NCI-H2107 treated with DMSO at 0.1 percent for 48 hours (cell line): ENCODE data around the gene ZBTB20.

Experiments
- DNase-seq: peaks from one replicate; lab custom pipeline; 2025; ENCODE audit not compliant: unreplicated experiment; lab: John Stamatoyannopoulos, UW

The ZBTB20 gene

DNA sequence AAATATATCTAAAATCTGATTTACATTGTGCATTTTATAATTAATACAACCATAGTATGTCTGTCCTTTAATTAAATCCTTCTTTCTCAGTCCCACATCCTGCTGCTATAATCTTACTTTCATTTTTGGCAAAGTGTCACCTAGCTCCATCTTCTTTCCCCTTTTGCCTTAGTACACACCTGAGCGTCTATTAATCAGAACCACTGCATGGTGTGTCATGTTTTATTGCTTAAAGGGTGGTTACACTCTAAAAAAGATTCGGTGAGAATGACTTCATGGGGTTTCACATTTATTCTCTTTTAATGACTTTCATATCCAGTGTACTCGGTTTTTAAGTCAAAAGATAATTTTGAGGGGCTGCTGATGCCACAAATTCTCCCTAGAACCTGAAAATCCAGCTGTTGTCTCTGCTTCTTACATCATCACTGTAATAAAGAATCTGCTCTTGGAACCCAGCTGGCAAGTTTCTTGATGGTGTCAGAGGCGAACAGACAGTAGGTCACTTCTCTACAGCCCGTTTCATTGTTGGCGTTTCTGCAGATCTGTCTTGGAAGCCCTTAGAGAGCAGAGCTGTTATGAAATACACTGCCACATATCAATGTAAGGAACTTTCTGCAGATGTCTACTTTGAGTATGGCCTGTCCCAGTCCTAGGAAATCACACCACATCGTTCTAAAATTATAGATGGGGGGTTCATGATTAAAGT, 753.6 kb downstream of the ZBTB20 start:
- no peak for DNase-seq

DNA sequence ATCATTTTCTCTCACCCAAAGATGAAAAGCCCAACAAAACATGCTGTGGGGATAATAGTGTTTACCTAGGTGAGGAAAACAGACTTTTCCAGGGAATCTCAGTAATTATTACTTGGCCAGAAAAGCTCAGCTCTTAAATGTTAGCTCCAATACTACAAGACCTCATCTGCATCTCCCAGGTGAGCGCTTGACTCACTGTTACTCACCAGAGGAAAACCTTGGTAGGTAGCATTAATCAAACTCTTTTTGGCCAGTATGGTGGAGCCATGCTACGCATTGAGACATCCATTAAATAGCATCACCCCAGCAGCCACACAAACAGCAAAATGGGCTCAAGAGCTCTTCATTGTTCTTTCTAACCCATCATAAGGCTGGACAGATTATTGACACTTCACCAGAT, 754.3 kb downstream of the ZBTB20 start:
- DNase-seq = no peak

DNA sequence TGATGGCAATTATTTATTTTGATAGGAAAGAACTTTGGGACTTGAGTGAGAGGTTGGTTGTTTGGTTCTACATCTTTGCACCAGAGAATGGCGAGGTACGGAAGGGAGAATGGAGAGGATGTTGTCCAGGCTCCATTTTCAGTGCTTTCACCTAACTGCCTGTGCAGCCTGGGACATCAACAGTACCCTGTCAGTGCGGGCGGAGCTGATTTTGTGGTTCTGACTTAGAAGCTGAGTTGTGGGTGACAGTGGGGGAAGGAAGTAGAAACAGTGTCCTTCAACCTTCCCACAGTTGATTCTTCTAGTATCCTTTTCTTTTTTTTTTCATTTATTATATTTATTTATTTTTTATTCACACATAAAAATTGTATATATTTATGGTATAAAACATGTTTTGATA, 757.9 kb downstream of the ZBTB20 start:
- no peak for DNase-seq

DNA sequence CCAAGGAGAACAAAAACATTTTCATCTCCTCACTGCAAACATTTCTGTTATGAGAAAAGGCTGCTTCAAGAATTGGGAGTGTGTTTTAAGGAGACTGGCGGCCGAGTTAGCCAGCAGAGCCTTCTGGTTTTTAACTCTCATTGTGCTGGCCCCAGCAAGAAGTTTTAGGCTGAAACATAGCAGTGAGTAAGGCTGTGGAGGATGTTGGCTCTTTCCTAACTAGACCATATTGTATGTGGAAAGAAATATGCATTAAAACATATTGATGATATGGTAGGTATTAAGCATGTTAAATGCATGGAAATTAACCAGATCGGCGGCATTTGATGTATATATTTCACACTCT, 762.6 kb downstream of the ZBTB20 start:
- DNase-seq = no peak

DNA sequence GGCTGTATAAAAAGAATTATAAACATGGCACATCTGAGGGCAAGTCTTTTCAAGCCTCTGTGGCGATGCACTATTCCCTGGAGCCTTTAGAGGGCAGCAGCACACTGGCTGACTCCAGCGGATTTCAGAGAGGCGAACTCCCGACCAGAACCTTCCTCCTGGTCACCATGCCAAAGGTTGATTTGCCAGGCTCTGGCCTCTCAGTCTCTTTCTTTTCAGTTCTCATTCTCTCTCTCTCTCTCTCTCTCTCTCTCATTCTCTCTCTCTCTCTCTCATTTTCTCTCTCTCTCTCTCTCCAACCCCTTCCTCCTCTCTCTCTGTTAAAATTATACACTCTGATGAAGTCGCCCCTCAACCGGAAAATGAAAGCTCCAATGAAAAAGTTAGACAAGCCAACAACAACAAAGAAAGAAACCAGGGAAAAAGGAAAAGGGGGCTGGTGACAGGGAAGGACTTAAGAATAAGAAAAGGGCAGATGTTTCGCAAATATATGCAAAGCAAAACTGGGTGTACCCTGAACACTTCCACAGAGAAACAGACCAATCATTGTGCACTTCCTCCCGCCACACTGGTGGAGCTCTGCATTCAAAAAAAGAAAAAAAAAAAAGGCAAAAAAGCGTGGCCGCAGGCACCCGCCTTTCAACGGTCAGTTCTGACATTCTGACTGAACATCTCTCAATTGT, 763.1 kb downstream of the ZBTB20 start:
- DNase-seq = peak; percentile 77

DNA sequence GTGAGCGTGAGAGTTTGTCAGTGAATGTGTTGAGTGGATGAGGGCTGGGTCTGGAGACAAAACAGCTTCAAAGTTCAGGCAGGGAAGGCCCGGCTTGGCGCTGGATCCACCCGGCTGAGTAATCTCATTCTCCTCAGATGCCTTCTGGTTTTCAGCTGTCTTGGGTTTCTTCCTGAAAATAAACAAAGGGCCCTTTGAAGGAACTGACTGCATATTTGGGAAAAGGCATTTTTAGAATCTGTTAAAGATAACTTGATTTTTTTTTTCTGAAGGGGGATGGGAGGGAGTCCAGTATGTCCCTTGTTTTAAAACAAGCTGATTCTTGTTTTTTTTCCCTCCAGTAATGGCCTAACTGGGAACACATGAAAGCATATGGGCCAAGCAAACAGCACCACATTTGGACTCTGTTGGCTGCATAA, 766.8 kb downstream of the ZBTB20 start:
- no peak for DNase-seq

DNA sequence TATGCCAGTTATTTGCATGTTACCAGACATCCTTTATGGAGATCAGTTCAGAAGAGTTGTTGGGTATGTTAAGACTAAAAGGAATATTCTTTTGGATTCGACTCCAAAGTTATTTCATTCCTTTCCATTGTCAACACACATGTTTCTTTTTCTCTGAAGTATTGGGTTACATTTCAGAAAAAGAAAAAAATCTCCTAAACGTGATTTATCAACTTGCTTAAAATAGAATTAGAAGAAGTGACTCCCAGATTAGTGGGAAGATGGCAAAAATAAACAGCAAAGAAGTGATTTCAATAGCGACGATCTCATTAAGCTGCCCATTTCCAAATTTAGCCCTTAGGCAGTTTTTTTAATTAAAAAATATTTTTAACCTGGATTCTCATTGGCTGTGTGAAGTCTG, 767.8 kb downstream of the ZBTB20 start:
- no peak for DNase-seq

DNA sequence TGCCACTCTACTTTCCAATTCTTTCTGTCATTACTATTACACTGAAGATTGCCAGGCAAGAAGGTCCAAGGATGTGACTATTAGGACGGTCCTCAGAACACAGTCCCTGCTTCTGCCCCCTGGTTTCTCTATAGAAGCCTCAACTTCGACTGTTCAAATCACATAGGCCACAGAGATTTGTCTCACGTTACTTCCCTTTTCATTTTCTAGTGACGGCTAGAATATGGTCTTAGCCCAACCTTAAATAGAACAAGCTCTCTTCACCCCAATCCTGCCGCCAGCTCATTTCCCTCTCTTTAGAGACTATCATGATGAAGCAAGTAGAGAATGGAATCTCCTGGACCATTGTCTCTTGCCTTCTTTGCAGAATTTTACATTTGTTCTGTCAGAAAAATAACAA, 768.3 kb downstream of the ZBTB20 start:
- no peak for DNase-seq

DNA sequence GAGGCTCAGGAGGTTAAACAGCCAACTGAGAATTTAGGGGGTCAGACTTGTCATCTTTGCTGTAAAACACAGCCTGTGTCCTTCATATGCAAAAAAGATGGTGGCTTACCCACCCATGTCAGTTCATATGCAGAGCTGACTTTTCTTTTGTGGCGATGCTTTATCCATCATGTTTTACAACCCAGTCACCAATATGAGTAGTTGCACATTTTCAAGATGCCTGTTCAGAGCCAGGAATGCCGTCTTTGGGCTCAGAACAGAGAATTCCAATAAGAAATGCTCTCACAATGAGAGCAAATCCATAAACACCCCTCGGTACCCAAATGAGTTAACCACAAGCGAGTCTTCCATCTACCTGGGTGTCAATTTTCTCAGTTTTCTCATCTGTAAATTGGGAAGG, 769.7 kb downstream of the ZBTB20 start:
- no peak for DNase-seq

DNA sequence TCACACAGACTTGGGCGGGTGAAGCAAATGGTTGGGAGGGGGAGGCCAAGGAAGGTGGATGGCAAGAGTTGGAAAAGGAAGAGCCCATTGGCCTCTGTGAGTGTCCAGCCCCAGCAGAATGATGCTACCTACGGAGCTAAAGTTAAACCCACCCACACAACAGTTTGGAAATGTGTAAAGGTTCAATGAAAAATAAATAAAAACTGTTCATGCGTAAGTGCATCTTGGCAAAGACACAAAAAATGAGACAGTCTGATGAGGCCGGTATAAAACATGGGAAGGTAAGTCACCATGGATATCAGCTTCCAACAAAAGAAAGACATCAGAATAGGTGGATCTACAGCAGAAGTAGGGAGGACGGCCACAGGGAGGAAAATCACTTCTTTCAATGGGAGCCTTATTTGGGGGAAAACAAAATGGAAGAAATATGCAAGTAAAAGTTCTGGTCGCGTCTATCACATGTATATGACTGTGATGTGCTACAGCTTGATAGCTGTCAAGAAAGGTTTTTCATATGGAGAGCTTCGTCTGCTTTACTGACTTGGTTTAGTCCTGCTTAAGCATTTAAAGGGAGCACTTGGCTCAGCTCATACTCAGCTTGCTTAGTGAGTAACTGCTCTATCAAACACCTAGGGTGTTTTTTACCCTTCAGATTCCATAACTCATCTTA, 770.4 kb downstream of the ZBTB20 start:
- DNase-seq = no peak

DNA sequence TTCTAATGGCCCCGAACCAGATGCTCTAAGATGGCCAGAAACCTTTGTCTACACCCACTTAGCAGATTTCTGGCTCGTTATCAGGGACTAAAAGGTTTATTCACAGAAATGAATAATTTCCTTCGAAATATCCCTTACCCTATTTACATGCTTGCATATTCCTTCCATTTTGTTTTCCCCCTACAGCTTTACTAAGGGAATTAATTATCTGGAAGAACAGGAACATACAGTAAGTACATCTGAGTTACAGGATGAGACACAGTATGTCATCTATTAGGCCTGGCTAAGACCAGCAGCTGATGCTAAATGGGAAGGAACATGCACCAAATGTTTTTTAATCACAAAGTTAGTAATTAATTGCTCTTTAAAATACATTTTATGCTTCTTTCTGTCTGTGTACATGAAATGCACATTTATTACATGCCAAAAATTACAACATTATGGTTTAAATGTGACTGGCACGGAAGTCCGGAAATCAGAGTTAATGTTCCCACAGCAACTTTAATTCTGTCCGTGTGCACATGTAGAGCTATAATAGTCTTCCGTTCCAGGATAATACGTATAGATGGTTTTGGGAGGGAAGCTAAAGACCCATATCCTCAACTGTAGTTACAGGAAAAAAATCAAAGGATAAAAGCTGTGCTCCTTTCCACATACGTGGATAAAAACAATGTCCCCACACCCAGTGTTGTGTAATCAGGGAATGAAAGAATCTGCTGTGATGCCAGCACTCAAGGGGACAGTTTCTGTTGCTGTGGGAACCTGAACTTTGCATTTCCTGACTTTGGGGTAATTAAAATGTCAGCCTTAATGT, 771.3 kb downstream of the ZBTB20 start:
- no peak for DNase-seq

DNA sequence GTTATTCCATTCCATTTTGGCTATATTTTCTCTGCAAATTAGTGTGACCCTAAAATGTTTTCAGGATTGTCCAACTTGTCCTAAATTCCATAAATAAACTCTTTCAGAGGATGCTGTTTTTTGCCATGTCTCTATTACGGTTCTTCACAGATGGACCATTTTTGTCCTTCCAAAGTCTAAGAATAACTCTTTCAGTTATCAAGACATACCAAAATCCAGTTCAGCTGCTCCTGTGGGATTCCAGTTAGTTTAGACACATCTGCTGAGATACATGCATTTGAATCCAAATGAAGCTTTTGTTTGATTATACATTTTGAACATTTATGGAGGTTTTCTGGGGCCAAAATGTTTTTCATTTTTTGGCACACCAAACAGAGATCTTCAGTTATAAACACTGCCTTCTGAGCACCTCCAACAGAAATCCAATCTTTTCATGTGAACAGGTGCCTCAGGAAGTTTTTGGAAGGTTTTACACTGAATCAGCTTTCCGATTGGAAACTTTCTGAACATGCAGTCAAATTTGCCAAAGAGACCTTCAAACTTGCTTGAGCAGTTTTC, 772.6 kb downstream of the ZBTB20 start:
- no peak for DNase-seq

DNA sequence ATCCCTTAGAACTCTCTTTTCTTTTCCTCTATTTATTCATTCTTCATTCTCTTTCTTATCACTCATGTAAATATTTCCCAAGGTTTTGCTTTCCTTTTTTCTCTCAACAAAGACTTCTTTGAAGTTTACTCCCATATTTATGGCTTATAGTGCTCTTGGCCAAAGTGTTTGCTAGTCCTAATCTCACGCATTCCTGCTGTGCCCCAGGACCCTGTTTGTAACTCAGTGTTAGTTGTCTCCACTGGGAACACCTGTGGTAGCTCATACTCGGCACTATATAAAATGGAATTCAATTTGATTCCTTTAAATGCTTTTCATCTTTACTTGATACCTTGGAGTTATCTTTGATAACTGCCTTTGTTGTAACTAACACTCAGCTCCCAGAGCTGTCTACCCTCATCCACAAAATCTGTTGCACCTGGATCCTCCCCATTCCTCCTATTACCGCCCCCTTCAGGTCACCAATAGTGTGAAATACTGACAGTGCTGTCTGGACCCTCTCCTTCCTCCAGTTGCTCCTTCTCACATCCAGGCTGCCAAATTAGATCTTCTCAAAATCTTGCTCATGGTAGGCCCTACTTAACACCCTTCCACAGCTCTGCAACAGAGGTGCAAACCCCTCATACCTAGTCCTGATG, 776.4 kb downstream of the ZBTB20 start:
- no peak for DNase-seq

DNA sequence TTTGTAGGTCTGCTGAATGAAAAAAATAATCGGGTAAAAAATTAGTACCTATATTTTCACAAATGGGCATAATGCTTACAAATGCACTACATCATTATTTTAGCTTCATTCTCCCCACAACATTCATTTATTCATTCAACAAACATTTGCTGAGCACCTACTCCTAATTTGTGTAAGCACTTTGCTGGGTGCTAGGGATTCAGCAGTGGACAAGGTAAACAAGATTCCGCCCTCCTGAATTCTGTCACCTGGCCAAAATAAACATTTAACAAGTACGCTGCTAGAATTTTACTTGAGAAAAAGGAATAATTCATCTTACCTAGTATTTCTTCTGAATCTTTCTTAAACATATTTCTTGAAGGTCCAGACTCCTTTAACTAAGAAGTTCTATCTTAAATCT, 781.2 kb downstream of the ZBTB20 start:
- DNase-seq = no peak

DNA sequence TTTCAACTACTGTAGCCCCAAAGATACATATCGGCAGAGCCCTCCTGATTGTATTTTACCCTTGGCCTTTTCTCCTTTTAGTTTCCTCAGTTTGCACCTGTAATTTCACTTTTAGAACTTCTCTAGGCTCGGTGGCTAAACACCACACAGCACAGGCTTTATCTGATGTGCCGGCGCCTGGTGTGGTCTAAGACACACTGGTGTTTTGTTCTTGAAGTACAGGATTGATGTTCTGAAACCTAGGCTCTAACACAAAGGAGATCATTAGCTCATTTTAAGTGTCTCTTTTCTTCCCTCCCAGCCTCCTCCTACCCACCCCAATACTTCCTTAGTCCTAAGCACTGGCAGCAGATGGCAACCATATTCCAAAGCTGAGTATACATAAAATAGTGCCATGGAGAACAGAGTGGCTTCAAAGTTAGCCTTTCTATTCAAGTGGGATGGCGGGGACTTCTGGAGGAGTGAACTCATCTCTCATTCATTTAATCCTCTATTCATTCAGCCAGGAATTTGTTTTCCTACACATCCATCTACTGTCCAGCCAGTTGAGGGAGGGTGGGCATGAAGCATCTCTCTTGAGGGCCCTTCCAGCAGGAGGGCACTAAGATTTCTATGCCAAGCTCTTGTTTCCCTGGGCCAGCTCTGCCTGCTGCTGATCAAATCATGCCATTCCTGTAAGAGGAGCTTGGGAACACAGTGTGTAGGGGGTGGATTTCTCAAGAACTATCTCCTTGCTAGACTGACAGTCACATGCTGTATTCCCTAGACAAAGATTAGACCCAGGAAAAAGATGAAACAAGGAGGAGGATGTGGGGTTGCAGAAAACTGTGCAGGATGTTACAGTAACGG, 782.1 kb downstream of the ZBTB20 start:
- DNase-seq = no peak

DNA sequence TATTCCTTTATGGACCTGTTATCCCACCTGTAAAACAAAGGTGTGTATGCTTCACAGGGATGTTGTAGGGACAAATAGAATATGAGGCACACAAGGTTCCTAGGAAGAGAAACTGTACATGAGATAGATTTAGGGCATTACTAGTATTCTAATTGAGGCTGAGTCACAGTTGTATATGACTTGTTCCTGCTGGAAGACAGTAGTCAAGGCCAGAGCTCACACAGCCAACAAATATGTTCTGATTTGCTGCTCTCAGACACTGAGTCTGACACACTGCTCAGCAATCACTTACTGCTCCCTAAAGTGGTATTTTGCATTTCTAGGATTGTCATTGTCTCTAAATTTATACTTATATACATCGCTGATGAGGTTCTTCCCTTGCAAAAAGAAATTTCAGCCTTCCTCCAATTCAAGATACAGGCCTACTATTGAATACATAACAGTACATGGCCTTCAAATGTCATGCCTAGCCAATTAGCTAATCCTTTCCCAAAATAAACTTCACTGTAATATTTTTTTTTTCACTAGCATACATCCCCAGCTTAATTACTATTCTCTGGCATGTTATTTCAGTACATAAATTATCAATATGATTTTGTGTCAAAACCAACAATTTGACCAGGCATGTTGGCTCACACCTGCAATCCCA, 783.4 kb downstream of the ZBTB20 start:
- no peak for DNase-seq

DNA sequence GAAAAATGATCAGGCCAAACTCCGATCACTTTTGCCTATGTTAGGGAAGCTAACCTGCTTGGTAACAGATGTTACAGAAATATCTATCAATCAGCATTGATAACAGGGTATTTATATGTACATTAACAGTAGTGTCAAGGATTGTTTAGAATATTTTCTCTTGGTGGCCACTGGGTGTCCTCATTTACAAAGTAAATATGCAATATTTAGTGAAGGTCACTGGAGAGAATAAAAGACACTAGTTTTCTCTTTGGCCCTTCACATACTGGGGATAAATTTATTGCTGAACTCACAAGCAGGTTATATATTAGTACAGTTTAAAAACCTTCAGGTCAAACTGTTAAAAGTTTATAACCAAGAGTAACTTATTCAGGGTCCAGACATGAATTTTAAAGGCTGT, 784.3 kb downstream of the ZBTB20 start:
- DNase-seq = peak; percentile 16

DNA sequence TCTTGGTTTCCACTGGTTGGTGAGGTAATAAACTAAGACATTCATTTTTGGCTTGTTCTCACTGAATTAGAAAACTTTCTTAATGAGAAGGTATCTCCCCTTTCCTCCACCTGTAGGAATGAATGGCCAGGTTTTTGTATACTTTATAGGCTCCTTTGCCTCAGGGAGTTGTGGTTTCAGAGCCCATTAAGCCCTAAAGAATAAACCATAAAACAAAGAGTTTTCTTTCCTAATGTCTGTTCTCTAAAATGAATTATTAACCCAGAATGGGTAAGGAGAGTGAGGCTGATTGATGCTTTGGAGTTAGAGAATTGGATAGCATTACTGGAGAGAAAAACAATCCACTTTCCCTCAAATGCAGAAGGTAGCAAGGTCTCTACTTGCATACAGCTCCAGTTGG, 785.7 kb downstream of the ZBTB20 start:
- peak; percentile 66 for DNase-seq

DNA sequence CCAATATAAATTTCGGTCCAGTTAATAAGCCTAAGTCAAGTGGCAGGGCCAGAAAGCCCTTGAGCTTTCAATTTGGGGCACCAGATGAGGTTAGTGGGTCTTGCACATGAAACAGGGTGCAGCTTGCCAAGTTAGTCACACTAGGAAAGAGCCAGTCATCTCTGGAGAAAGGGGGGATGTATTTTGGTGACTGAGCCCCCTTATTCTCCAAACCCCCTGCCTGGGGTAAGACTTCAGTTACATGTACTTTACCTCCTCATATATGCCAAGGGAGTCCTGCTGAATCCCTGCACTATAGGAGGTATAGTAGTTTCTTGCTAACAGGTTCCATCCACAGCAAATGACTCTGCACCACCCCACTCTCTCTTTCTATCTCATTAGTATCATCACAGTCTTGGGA, 790.6 kb downstream of the ZBTB20 start:
- no peak for DNase-seq
